Measurements from ENCODE around the gene EFNA2.
A peak's percentile ranks its signal among the peaks of the same experiment; 100 is the strongest.

The EFNA2 gene

GRCh38 chr19:1247748-1248138 is 37.9 kb upstream of the EFNA2 start:
- TF ChIP-seq TSHZ2 (CRISPR knock-in tag; IDR thresholded peaks at IDR 0.05) (no peak), ZNF70 (CRISPR knock-in tag; IDR thresholded peaks at IDR 0.05) (no peak), ZC3H10 (CRISPR knock-in tag; IDR thresholded peaks at IDR 0.05) (no peak), ISL1 (CRISPR knock-in tag; IDR thresholded peaks at IDR 0.05) (no peak), ZFP3 (CRISPR knock-in tag; IDR thresholded peaks at IDR 0.05) (no peak), PPARA (CRISPR knock-in tag; IDR thresholded peaks at IDR 0.05; ENCODE audit: borderline replicate concordance) (no peak), ZNF565 (CRISPR knock-in tag; conservative IDR thresholded peaks at IDR 0.05; ENCODE audit: low read depth) (no peak), ARNTL (CRISPR knock-in tag; IDR thresholded peaks at IDR 0.05; ENCODE audit: borderline replicate concordance, low read depth) (no peak), PATZ1 (CRISPR knock-in tag; IDR thresholded peaks at IDR 0.05; ENCODE audit: borderline replicate concordance) (no peak), OSR1 (CRISPR knock-in tag; IDR thresholded peaks at IDR 0.05) (no peak), ZFP30 (CRISPR knock-in tag; IDR thresholded peaks at IDR 0.05) (no peak), CSDC2 (CRISPR knock-in tag; IDR thresholded peaks at IDR 0.05) (no peak), BACH2 (CRISPR knock-in tag; IDR thresholded peaks at IDR 0.05; ENCODE audit: borderline replicate concordance) (no peak), ZNF8 (CRISPR knock-in tag; IDR thresholded peaks at IDR 0.05) (no peak), TCF4 (CRISPR knock-in tag; IDR thresholded peaks at IDR 0.05; ENCODE audit: borderline replicate concordance) (no peak), CSRNP3 (CRISPR knock-in tag; IDR thresholded peaks at IDR 0.05) (no peak), RARB (CRISPR knock-in tag; IDR thresholded peaks at IDR 0.05) (no peak)
- ATAC-seq = no peak; the same call in 1 of the 3 replicates

GRCh38 chr19:1248139-1248785 is 37.4 kb upstream of the EFNA2 start, which contains the start of gene MIDN:
TSS of gene MIDN (plus strand) at chr19:1248583. CDS start at chr19:1250297, 1,714 bp downstream.
- ATAC-seq = peak; percentile 49
- TF ChIP-seq ZNF565 (CRISPR knock-in tag; conservative IDR thresholded peaks at IDR 0.05; ENCODE audit: low read depth) = no peak
- TF ChIP-seq GLIS3 (CRISPR knock-in tag; IDR thresholded peaks at IDR 0.05) = 0 out of 2 replicates have a peak, but pooled peaks have one; percentile 39
- TF ChIP-seq PATZ1 (CRISPR knock-in tag; IDR thresholded peaks at IDR 0.05; ENCODE audit: borderline replicate concordance) = peak; percentile 88; the same call in 1 of the 2 replicates

GRCh38 chr19:1248786-1249297 is 36.8 kb upstream of the EFNA2 start:
- TF ChIP-seq ESRRG (CRISPR knock-in tag; IDR thresholded peaks at IDR 0.05) (peak; percentile 45), ZC3H10 (CRISPR knock-in tag; IDR thresholded peaks at IDR 0.05) (peak; percentile 76), OSR1 (CRISPR knock-in tag; IDR thresholded peaks at IDR 0.05) (no peak), POU6F1 (CRISPR knock-in tag; IDR thresholded peaks at IDR 0.05; ENCODE audit: borderline replicate concordance, low read depth) (no peak), TSHZ2 (CRISPR knock-in tag; IDR thresholded peaks at IDR 0.05) (0 out of 2 replicates have a peak, but pooled peaks have one; percentile 41), PPARA (CRISPR knock-in tag; IDR thresholded peaks at IDR 0.05; ENCODE audit: borderline replicate concordance) (no peak), ZFP30 (CRISPR knock-in tag; IDR thresholded peaks at IDR 0.05) (no peak)
- peak; percentile 25 for ATAC-seq
